GF-D8 (cell line): ENCODE results near the gene KAZN.

Source experiments
- DNase-seq: peaks from one replicate; lab custom pipeline; 2025; lab: John Stamatoyannopoulos, UW

Gene KAZN

DNA sequence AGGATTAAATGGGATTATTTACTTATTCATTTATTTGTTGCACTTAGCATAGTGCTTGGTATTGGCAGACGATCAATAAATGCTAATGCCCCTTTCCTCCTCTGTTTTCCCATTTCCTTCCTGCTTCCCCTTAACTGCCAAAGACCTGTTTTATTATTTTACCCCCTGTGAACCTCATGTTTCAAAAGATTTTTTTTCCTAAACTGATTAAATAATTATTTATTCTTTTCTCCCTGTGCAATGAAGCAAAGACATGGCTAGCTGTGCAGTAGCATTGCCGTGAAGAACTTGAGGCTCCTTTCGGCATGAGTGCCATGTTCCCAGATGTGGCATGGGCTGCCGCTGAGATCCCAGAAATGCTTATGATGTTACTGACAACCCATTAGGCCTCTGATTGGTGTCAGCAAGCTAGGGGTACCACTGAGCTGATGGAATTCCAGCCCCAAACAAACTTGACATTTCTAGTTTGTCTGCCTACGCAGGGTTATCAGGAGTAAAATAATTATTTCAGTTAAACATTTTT is 288.6 kb downstream of the KAZN start:
- DNase-seq = no peak

DNA sequence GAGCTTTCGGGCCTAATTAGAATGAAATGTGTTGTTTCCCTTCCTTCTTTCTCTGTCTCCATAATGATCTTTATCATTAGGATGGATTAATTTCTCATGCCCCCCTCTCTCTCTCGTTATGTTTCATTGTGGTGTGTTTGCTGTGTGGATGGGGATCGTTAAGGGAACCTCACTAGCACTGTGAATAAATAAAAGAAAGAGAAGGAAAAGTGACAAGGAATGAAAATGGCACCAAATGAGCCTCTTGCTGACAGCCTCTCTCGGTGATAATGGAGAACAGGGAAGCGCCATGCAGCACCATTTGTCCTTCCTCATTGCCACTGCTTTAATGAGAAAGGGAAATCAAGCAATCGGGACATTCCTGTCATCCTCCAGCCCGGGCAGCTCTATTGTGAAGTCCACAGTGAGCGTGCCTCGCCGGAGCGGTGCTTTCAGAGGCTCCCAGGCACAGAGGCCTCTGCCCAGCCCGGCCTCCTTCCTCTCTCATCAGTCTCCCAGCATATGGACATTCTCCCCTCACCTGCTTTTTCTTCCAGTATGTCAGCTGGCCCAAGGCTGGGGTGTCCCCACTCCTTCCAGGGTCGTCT is 289.4 kb downstream of the KAZN start:
- no peak for DNase-seq

DNA sequence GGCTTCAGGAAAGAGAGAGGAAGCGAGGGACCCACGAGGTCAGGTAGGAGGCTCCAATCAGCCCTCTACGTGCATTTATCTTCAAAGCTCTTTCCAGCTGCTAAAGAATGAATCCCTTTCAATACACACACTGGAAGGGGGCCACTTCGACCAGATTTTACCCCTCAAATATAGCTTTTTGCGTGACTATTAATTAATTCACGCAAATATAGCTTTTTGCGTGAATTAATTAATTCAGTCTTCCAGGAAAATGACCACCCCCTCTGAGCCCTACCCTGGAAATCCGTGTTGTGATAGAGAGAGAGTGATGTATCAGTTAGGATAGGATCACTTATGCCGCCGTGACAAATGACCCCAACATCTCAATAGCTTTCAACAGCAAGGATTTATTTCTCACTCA is 289.9 kb downstream of the KAZN start:
- no peak for DNase-seq

DNA sequence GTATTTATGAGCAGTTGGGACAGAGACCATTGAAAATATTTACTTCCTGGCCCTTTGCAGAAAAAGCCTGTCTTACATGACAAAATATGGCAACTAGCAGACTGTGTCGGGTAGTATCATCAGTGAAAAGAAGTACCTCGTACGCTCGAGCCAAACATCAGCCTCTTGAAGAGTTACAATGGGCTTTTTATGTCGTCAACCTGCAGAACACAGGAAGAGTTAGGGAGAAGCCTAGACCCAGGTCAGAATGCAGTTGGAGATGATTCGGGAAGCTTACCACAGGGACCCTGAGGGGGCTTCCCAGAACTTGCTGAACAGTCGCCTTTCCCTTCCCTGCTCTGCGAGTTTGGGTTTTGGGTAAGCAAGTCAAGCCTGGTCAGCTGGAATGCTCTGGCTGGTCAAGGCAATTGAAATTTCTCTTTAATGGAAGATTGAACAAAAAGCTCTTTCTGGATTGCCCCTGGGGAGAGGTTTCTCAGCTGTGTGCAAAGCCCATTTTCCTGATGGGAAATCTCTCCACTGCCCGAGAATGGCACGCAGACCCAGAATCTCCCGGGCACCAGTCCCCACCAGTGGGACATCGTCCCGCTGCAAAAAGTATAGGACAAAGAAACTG is 291.4 kb downstream of the KAZN start:
- DNase-seq = no peak

DNA sequence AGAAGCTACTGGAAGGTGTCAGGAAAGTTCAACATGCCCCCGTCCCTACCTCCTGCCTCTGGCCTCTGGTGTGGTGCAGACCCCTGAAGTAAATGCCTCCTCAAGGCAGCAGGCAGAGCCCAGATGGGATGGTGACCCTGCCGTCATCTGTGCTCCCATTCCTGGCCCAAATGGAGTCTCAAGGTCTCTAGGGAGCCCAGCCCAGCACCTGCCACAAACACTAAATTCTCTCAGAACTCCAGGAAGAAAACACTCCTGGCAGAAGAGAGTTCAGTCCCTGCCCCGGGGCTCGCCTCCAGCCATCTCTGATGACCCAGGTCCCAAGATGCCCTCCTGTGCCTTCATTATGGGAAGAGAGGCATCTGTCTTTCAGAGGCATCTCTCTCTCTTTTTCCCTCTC is 293.5 kb downstream of the KAZN start:
- DNase-seq = no peak

DNA sequence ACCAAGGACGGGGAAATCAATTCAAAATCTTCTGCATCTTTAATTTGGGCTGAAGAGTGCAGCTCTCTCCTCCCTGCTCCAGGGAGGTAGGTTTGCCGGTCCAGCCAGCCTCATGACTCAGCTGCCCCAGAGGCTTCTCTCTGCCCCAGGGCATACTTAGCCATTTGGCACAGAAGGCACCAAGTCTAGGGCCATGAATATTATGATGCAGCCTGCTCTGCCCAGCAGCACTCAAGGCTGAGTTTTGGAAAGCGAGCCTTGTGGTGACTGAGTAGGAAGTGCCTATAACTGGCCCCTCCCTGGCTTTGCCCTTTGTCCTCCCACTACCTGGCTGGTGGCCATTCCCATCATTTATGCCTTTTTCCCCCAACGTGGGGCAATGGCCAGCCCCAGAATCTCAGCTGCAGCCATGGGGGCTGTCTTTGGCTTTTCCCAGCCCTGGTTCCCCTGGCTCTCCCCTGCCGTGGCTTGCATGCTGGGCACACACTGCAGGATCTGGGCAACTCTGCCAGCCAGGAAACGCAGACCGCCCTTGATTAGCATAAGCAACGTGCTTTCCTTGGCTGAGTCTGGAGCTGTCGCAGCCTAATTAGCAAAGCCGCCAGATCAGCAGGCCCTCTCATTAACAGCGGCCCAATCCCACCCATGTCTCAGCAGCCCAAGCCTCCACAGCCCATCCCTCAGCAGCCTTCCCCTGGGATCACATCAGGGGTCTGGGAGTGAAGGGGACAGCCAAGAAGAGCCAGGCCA is 296.5 kb downstream of the KAZN start:
- DNase-seq = no peak

DNA sequence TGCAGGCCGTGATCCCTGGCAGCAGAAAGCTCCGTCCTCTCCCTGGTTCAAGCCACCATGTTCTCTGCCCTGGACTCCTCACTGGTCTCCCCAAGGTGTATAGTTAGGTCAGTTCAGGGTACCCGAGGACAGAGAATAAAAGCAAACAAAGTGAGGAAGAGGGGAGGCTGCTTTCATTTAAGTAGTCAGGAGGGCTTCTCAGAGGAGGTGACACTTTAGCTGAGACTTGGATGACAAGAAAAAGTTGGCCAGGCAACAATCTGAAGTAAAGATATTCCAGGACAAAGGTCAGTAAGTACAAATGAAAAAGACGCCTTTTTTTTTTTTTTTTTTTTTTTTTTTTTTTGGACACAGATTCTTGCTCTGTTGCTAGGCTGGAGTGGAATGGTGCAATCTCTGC is 297.2 kb downstream of the KAZN start:
- DNase-seq = no peak

DNA sequence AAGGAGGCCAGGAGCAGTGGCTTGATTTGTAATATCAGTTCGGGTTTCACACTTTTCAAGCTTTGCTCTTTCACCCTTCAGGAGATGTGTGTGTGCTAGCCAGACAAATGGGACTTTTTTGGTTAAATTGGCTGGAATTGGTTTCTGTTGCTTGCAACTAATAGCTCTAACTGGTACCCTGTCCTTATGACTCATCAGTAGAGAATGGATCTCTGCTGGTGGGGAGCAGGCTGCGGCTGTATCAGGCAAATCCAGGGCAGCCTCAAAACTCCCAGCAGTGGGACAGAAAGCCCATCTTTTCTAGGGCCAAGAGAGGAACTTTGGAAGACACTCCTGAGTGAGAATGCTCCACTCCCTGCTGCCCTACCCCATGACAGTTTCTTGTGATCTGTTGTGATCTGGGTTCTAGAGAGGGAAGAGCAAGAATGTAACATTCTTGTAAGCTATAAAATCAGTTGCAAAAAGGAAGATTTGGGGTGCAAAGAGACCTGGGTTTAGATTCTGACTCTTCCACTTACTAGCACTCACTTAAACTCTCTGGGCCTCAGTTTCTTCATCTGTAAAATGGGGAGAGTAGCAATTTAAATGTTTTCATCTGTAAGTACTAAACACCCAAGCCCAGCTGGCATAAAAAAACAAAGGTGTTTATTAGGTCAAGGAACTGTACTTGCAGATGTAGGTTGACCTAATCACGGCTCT is 298.0 kb downstream of the KAZN start:
- DNase-seq = no peak

DNA sequence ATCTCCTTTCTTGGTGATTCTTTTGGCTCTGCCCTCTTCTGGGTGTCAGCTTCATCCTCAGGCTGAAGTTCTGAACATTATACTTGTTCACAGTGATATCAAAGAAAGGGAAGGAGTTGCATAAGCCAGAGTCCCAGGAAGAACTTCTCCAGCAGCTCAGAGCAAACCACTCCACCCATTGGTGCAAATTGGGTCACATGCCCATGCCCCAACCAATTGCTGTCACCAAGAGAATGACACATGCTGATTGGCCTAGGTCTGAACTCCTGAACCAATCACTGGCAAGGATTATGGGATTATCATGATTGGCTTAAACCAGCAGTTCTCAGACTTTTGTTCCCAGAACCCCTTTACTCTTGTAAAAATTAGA is 298.6 kb downstream of the KAZN start:
- no peak for DNase-seq

DNA sequence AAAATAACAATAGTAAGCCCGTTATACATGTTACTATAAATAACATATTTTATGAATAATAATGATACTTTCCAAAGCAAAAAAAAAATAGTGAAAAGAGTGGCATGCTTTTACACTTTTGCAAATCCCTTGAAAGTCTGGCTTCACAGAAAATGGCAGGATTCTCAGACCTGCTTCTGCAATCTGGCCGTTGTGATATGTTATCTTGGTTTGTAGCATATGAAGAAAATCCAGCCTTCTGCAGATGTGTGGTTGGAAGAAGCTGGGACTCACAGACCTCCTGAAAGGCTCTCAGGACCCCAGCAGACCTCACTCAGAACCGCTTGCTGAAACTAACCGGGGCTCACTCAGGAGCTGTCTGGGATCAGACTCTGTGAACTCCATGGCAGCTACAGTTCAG is 299.1 kb downstream of the KAZN start:
- no peak for DNase-seq

DNA sequence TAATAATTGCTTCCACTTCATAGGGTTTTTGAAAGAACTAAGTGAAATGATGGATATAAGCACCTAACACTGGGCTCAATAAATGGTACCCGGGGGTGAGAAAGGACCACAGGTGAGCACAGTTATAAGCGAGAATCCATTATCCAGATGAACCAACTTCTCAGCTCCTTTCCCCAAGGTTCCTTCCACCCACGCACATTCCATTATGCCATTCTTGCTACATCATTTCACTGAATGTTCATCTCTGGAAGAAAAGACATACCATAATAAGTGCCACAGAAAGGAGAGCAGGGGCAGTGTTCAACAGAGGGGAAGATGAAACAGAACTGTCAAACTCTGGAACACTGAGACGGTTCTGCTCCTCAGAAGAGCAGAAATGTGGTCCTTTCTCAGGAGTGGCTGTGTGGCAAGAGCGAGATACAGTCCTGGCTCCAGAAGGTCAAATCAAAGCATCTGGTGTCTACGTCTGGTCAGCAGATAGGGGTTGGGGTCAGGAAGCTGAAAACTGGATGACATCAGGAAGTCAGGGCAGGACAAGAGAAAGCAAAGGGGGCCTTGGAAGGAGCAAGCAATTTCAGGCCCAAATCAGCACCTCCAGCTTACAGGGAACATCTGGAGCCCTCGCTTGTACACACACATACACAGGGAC is 299.6 kb downstream of the KAZN start:
- DNase-seq = no peak

DNA sequence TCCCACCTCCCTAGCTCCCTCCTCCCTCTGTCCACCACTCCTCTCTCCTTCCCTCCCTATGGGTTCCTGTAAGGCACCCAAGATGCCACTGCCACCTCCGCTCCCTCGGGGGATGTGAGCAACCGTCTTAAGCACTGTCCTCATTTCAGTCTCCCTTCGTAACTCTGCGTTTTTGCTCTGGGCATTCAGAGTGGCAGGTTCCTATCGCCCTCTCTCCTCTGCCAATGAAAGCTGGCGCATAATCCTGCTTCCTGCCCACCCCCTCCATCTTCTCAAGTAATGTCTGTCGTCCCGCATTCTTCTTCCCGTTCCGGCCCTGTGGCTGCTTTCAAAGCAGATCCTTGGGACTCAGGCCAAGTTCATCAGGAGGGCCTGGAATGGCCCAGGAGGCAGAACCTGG is 301.2 kb downstream of the KAZN start:
- no peak for DNase-seq

DNA sequence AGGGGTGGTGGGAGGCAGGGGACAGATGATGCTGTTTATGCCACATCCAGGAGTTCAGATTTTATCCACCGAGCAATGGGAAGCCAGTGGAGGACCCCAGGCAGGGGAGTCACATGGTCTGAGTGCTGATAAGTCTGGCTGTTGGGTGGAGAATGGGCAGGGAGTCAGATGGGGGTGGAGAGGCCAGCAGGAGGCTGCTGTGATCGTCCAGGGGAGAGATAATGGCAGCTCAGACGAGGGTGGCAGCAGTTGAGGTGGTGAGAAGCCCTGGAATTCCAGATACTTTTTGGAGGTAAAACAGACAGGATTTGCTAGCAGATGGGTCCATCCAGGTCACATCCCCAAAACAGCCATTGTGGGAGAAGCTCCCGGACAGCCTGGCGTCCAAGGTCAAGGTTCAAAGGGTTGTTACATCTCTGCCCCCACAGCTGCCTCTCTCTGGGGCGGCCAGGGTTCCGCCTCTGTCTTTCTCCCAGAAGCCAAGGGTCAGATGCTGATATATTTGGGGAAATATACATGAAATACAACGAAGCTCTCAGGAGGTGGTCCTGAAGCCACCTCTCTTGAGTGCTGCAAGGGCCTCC is 303.0 kb downstream of the KAZN start:
- DNase-seq = no peak

DNA sequence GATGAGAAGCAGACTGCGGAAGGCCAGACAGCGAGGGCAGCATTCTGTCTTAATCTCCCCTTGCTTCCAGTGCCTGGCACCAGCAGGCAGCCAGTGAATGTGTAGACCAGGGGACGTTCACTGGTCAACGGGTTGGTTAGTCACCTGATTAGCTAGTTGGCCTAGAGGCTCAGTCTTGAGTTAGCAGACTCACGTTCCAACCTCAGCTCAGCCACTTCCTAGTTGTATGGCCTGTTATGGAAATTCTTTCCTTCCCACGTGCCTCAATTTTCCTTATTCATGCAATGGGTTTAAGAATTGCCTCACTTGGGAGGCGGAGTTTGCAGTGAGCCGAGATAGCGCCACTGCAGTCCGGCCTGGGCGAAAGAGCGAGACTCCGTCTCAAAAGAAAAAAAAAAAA is 305.4 kb downstream of the KAZN start:
- DNase-seq = no peak

DNA sequence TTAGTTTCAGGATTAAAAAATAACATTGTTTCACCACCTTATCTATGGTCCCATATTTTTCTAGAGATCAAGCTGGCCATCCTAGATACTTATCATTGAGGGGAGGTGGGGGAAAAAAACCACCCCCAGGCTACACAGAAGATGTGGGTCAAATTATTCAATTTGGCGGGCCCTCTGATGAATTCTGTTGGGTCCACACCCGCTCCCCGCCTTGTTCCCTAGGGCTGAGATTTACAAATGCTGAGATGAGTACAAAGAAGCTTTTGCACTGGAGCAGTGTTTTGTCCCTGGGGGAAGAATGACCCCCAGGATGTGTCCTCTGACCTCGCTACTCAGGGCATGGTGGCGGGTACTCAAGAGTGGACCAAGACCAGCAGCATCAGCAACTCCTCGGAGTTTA is 308.2 kb downstream of the KAZN start:
- DNase-seq = no peak

DNA sequence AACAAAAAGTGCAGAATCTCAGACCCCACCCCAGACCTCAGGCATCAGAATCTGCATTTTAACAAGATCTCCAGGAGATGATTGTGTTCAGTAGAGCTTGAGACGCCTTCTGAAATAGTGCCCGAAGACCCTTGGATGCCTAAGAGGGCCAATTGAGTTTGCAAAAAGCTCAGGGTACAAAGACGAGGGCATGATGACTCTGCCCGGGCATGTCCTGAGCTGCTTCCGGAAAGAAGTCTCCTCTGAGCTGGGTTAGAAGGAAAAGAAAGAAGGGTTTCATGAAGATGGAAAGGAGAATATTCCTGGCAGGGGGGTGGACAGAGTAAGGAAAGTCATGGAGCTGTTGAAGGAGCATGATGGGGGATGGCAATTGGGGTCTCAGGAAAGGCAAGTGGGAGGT is 308.9 kb downstream of the KAZN start:
- DNase-seq = no peak

DNA sequence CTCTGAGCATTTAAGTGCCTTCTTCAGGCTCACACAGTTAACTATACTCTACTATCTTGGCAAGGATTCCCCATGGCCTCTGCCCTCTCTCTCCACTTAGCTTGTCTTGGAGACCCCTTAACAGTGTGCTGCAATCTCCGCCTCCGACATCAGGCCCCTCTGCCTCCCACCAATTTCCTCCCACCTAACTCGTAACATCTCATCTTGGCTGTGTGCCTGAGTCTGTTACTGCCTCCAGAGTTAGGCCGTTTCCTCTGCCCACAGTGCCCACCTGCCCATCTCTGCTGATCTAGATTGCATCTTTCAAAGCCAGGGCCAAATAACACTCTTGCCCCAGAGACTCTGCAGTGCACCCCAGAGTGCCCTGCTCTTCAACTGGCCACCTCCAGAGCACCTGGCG is 310.8 kb downstream of the KAZN start:
- DNase-seq = no peak

DNA sequence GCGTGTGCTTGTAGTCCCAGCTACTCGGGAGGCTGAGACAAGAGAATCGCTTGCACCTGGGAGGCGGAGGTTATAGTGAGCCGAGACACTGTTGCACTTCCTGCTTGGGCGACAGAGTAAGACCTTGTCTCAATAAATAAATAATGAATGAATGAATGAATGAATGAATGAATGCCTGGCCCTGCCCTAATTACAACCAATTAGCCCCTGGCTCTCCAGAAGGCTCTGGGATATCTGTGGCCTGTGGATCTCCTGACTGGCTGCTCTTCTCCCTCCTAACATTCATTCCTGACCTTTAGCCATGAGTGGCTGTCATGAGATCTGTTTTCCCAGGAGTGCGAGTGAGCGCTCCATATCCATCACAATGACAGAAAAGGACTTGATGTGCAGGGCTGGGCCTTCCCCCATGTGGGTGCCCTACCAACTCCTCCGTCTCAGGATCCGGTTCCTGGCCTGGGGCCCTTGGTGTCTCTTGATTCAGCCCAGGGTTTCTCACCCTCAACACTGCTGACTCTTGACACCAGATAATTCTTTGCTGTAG is 311.5 kb downstream of the KAZN start:
- DNase-seq = no peak

DNA sequence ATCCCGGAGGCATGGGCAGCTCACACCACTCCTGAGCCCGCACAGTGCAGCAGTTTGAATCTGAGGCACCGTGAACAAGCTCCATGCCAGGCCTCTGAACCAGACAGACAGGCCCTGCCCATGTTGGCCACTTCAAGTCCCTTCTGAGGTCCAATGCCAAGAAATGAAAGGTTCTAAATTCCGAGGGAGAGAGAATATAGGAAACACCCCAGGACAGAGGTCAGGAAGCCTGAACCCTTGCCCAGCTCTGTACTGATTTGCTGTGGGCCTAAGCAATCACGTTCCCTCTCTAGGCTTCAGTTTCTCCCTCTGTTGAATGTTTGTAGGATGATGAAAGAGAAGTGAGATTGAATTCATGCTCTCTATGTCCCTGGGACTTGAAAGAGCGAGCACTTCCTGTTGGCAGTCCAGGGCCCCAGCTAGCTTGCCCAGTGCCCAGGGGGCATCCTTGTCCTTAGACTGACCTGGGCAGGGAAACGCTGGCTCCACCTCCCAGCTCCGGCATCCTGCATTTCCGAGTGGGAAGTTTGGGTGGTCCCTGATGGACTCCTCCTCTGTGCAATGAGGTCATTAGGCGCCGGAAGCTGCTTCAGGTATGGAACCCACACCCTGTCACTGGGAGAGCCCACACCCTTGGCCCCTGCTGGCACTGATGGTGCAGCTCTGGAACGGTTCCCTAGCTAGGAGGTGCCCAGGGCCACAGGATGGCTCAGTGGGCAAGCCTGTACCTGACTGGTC is 312.7 kb downstream of the KAZN start:
- DNase-seq = no peak

DNA sequence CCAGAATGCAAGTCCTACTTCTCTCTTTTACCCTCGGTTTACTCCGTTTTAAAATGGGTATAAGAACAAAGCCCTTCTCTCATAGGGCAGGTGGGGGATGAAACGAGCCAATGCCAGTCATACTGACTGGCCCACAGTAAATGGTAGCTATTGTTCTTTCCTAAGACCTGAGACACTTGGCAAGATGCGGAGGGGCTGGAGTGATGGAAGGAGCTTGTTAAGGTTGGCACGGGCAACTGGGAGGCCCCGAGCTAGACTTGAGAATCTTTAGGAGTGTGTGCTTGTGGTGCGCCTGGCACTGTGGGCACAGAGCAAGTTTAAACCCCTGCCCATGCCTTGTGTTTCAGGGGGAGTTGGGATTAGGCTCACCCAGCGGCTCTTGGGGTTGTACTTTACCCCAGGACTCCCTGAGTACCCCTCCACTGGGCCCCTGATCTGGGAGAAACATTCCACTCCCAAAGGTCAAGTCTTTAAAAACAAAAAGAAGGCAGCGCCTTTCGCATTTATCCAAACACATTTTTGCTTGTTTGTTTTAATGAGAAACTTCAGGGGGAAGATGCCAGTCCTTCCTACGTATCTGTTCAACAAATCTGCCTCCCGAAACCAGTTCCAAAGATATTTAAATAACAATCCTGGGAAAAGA is 314.5 kb downstream of the KAZN start:
- no peak for DNase-seq
